ENCODE data around the gene FKBP7. TPM values are rescaled to one million over a fixed set of nuclear protein-coding genes. Genes with fewer than 3 reads are reported as not detected.
"Not testable (repeated sequence)": the region's sequence is repeated elsewhere in the genome, so short reads cannot be mapped to it uniquely, and the experiment has no call there.

Gene FKBP7
- total RNA-seq, 1 donor from 2014 or later: 9.3 TPM

GRCh38 chr2:178499640-178500039 is 21.2 kb upstream of the FKBP7 start:
- ATAC-seq (no peak), DNase-seq (ENCODE audit: missing footprints) (no peak)
- intact Hi-C loops (cut with DNase I): no loop called here

DNA sequence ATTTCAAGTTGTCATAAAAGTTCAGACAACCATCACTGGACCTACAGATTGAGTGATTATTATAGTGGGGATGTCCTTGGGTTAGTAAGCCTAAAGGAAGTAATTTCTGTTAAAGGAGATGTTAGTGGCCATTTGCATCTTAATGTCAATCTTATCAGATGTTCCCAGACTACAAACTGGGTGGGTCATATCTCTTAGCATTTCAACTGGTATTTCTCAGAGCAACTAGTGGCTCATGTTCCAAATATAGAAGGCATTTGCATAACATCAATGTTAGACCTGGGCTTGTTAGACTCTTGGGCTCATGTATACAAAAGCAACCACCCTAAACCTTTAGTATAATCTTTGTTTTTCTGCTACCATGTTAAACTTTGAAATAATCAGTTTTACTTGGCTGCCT is 19.7 kb upstream of the FKBP7 start:
- no peak for ATAC-seq
- intact Hi-C loops (cut with DNase I): no loop called here

GRCh38 chr2:178496049-178496448 is 17.6 kb upstream of the FKBP7 start:
- intact Hi-C loops (cut with DNase I): no loop called here
- no peak for ATAC-seq
- DNase-seq (ENCODE audit: missing footprints): no peak

More for the DNA sequence above, 19.7 kb upstream of the FKBP7 start:
- no peak for DNase-seq (ENCODE audit: missing footprints)

DNA sequence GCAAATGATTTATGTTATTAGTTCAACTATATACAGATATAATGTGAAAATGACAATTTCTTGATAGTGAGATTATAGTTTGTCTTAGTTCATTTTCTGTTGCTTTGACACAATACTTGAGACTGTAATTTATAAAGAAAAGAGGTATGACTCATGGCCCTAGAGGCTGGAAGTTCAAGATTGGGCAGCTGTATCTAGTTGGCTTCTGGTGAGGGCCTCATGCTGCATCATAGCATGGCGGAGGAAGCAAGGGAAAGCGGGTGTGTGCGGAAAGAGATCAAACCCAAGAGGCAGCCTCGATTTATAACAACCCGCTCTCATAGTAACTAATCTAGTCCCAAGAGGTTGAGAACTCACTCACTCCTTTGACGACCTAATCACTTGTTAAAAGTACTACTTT is 13.2 kb upstream of the FKBP7 start:
- no peak for ATAC-seq
- intact Hi-C loops (cut with DNase I): no loop called here

DNA sequence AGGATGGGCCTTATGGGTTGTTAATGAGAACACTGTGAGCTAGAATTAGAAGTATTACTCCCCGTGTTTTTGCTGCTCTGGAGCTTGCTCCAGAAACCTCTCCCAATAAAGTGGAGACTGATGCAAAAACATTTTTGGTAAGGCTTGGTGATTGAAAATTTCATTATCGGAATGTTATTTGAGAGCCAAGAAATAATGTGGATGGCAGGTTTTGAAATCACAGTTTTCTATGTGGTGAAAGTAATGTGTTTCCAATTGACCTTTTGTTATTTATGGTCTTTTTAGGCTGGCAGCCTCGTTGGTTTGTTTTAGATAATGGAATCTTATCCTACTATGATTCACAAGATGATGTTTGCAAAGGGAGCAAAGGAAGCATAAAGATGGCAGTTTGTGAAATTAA is 7.0 kb upstream of the FKBP7 start:
- intact Hi-C loops (cut with DNase I): no loop called here

More for the DNA sequence above, 13.2 kb upstream of the FKBP7 start:
- DNase-seq (ENCODE audit: missing footprints): no peak

GRCh38 chr2:178484245-178485041 is 6.0 kb upstream of the FKBP7 start:
- DNase-seq (ENCODE audit: missing footprints): no peak
- intact Hi-C loops (cut with DNase I): no loop called here
- ATAC-seq: no peak

More for the DNA sequence above, 7.0 kb upstream of the FKBP7 start:
- DNase-seq (ENCODE audit: missing footprints) (no peak), ATAC-seq (no peak)

DNA sequence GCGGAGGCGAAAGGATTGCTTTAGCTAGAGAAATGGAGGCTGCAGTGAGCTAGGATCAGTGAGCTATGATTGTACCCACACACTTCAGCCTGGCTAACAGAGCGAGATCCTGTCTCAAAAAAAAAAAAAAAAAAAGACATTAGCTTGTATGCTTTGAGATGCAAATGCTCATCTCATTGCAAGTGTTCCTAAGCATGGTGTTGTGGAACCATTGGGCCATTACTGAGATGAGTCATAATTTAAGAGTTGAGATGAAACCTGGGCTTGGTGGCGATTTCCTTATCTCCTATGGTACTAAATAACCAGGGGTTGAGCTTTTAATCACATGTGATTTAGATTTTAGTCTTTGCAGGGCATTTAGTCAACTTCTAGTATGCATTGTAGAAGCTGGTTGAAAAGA is 4.0 kb upstream of the FKBP7 start:
- DNase-seq (ENCODE audit: missing footprints): no peak
- intact Hi-C loops (cut with DNase I): no loop called here
- no peak for ATAC-seq

DNA sequence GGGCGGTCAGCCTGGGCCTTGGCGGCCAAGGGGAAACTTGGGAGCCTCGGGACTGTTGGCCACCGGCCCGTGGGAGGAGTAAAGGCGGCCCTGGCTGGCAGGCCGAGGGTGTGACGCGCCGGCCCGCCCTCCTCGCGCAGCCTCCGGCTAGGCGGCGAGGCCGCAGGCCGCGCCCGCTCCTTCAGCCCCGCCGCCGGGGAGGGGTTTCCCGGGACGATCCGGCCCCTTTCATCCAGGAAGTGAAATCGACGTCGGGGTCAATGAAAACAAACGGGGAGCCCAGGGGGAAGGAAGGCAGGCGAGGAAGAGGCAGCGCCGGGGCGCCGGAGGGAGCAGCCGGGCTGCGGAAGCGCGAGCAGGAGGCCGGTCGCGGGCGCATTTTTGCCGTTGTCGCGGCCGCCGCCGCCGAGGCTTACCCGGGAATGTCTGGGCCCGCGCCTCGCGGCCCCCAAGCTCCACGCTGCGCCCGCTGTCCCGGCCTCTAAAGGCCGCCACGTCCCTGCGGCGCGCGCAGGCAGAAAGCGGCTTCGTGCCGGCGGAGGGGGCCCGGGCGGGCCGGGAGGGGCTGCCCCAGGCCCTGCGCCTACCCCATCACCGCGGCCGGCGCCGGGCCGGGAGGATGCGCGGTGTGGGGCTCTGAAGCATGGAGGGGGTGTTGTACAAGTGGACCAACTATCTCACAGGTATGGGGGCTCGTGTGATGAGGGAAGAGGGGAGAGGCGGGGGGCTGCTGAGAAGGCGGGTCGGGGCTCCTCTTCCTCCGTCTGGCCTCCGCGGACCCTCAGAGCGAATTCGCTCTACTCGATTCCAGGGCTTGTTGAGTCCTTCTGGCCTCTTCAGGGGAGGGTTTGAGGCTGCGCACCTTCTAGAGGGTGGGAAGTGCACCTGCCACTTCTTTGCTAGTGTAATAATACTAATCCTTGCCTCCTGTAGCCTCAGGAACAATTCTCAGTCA is 2.1 kb upstream of the FKBP7 start, which contains the start of gene PLEKHA3:
Gene PLEKHA3 (plus strand): TSS at position 231 of the 955 bp plus-strand sequence. CDS start 413 bp downstream, at position 644.
- peak; percentile 98 for DNase-seq (ENCODE audit: missing footprints)
- ATAC-seq: peak; percentile 95
- intact Hi-C loops (cut with DNase I): loop anchor here (2.0 kb wide), 1 partner anchor 42 kb away; no protein-coding TSS in a partner anchor

GRCh38 chr2:178479758-178480226 is 1.4 kb upstream of the FKBP7 start:
- DNase-seq (ENCODE audit: missing footprints) (no peak), ATAC-seq (no peak)
- intact Hi-C loops (cut with DNase I): loop anchor here (2.0 kb wide), 1 partner anchor 43 kb away; no protein-coding TSS in a partner anchor

GRCh38 chr2:178479275-178479616 is 846 bp upstream of the FKBP7 start:
- ATAC-seq (no peak), DNase-seq (ENCODE audit: missing footprints) (no peak)
- intact Hi-C loops (cut with DNase I): no loop called here

DNA sequence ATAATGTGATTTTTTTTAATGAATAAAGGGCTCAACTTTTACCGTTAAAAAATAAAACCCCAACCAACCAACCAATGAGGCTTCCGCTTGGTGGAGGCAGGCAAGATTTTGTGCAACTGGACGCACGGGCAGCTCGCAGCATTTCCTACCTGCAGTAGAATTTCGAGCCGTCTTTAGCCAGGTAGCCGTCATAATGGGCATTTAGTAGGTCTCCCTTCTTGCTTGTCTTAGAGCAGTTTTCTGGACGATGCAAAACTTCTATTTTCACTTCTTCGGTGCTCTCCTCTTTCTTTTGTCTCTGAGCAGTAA is 316 bp downstream of the FKBP7 start:
- intact Hi-C loops (cut with DNase I): loop anchor here (1.0 kb wide), 2 partner anchors 27 to 64 kb away; partner anchors contain the start of genes PJVK and PRKRA
- ATAC-seq: no peak
- DNase-seq (ENCODE audit: missing footprints): no peak

GRCh38 chr2:178477443-178478129 is 814 bp downstream of the FKBP7 start:
- DNase-seq (ENCODE audit: missing footprints) (no peak), ATAC-seq (no peak)
- intact Hi-C loops (cut with DNase I): loop anchor here (1.0 kb wide), 2 partner anchors 26 to 63 kb away; partner anchors contain the start of genes PJVK and PRKRA

- ATAC-seq (no peak), DNase-seq (ENCODE audit: missing footprints) (no peak)
- intact Hi-C loops (cut with DNase I): no loop called here
Observed at GRCh38 chr2:178476477-178476876, 1.9 kb downstream of the FKBP7 start.

DNA sequence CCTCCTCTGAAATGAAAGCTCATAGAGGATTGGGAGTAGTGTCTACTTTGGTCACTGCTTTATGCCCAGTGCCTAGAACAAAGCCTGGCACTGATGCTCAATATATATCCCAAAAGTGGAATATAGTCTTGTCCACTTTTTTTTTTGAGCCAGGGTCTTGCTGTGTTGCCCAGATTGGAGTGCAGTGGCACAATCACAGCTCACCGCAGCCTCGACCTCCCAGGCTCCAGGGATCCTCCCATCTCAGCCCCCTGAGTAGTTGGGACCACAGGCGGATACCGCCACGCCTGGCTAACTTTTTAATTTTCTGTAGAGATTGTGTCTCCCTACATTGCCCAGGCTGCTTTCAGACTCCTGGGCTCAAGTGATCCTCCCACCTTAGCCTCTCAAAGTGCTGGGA is 3.8 kb downstream of the FKBP7 start:
- no peak for ATAC-seq
- intact Hi-C loops (cut with DNase I): no loop called here
- DNase-seq (ENCODE audit: missing footprints): no peak

GRCh38 chr2:178473931-178474330 is 4.5 kb downstream of the FKBP7 start:
- DNase-seq (ENCODE audit: missing footprints): no peak
- intact Hi-C loops (cut with DNase I): no loop called here
- ATAC-seq: no peak

GRCh38 chr2:178473373-178473772 is 5.0 kb downstream of the FKBP7 start:
- DNase-seq (ENCODE audit: missing footprints) (no peak), ATAC-seq (no peak)
- intact Hi-C loops (cut with DNase I): no loop called here

- ATAC-seq; DNase-seq (ENCODE audit: missing footprints); intact Hi-C loops (cut with DNase I): not testable (repeated sequence)
Observed at GRCh38 chr2:178471313-178471712, 7.1 kb downstream of the FKBP7 start.

DNA sequence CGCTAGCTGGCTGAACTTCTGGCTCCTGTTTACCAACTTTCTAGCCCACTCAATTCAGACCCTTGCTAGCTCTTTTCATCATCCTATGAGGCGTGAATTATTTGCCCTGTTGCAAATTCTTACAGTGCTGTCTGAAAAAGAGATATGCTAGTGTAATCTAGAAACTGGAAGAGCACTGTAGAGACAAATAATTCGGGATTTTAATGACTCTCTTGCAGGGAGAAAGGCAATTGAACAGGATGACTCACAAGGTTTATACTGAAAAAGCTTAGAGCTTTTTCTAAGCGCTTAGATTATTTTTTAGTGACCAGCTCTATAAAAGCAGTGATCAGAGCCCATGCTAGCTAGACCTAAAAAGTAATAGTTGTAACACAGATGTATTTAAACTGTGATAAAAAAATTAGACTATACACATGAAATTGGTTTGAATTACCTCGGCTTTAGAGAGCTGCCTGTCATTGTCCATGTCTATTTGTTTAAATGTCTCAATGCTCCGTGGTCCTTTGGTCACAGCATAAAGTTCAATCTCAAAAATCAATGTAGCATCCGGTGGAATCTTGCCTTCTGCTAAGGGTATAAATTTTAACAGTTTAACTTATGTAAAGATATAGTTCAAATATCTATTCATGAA is 9.1 kb downstream of the FKBP7 start:
- no peak for DNase-seq (ENCODE audit: missing footprints)
- ATAC-seq: no peak
- intact Hi-C loops (cut with DNase I): no loop called here
